Fibroblast of lung (primary cell): Measurements from ENCODE around the gene NBR1.
"Not testable (repeated sequence)": the region's sequence is repeated elsewhere in the genome, so short reads cannot be mapped to it uniquely, and the experiment has no call there.

ENCODE experiments used
- CTCF ChIP-seq, 2 donors: IDR thresholded peaks in 1 of 2; conservative IDR thresholded peaks in 1 of 2; 1 replicate in 1 of 2; 2 replicates in 1 of 2; pipeline ENCODE4 v1.5.1; 2011 to 2012; ENCODE audit warnings: low read length in 2 of 2, control low read depth in 1 of 2, inconsistent platforms in 1 of 2, low read depth in 1 of 2, mild to moderate bottlenecking in 1 of 2
- EZH2 ChIP-seq: IDR thresholded peaks from 2 replicates; pipeline ENCODE4 v1.5.1; 2012; ENCODE audit warnings: low read length, control low read depth, mild to moderate bottlenecking; ENCODE audit errors: missing control alignments

GRCh38 chr17:43233263-43233662, 62.2 kb downstream of the NBR1 start:
- TF ChIP-seq CTCF (conservative IDR thresholded peaks at IDR 0.05 in 1 of 2, IDR thresholded peaks at IDR 0.05 in 1 of 2; ENCODE audit: low read depth in 1 of 2, low read length in 2 of 2); EZH2: not testable (repeated sequence)
